HepG2 (cell line): ENCODE measurements around the gene FBXW2. TPM values are rescaled to one million over a fixed set of nuclear protein-coding genes. Genes with fewer than 3 reads are reported as not detected.

Experiments
- AHR ChIP-seq: IDR thresholded peaks from 2 replicates; pipeline ENCODE4 v1.6.1; 2018; ENCODE audit warnings: missing genetic modification reagents, missing compliant biosample characterization
- CENPBD1 ChIP-seq: sonication (generic); formaldehyde crosslinking; IDR thresholded peaks from 2 replicates; pipeline ENCODE4 v1.8.0; 2022; ENCODE audit warnings: missing genetic modification reagents, low read depth, mild to moderate bottlenecking, borderline replicate concordance
- ETS1 ChIP-seq: sonication (generic); formaldehyde crosslinking; IDR thresholded peaks from 2 replicates; pipeline ENCODE4 v1.4.0; 2020; ENCODE audit warnings: missing genetic modification reagents
- FOXA3 ChIP-seq: IDR thresholded peaks from 2 replicates; pipeline ENCODE4 v1.6.1; 2016; ENCODE audit warnings: missing genetic modification reagents, missing compliant biosample characterization
- GFI1 ChIP-seq: sonication (generic); formaldehyde crosslinking; IDR thresholded peaks from 2 replicates; pipeline ENCODE4 v1.5.0; 2020; ENCODE audit warnings: missing genetic modification reagents, mild to moderate bottlenecking, borderline replicate concordance
- IRF1 ChIP-seq: sonication (generic); formaldehyde crosslinking; IDR thresholded peaks from 2 replicates; pipeline ENCODE4 v1.4.0; 2020; ENCODE audit warnings: low read depth, mild to moderate bottlenecking, missing genetic modification reagents
- MIER3 ChIP-seq: IDR thresholded peaks from 2 replicates; pipeline ENCODE4 v1.6.1; 2016; ENCODE audit warnings: missing compliant biosample characterization, borderline replicate concordance
- PHB2 ChIP-seq: fragments of 450-650 bp; IDR thresholded peaks from 2 replicates; pipeline ENCODE4 v1.6.1; 2018; ENCODE audit not compliant: partially characterized antibody
- PHF21A ChIP-seq: sonication (generic); formaldehyde crosslinking; IDR thresholded peaks from 2 replicates; pipeline ENCODE4 v1.5.0; 2020; ENCODE audit warnings: mild to moderate bottlenecking, missing genetic modification reagents
- PLSCR1 ChIP-seq: sonication (generic); formaldehyde crosslinking; IDR thresholded peaks from 2 replicates; pipeline ENCODE4 v1.5.0; 2020; ENCODE audit warnings: missing genetic modification reagents, mild to moderate bottlenecking, borderline replicate concordance
- PPARG ChIP-seq: conservative IDR thresholded peaks from 2 replicates; pipeline ENCODE4 v1.6.1; 2016; ENCODE audit warnings: missing biosample characterization, missing genetic modification reagents
- RFX1 ChIP-seq: fragments of 450-650 bp; IDR thresholded peaks from 2 replicates; pipeline ENCODE4 v1.6.1; 2017
- RFX5 ChIP-seq: IDR thresholded peaks from 2 replicates; pipeline ENCODE4 v1.6.1; 2011; ENCODE audit warnings: low read depth, low read length, improper control_type of control experiment
- SMAD3 ChIP-seq: sonication (generic); formaldehyde crosslinking; IDR thresholded peaks from 2 replicates; pipeline ENCODE4 v1.4.0; 2020; ENCODE audit warnings: missing genetic modification reagents
- SNAPC2 ChIP-seq: sonication (generic); formaldehyde crosslinking; IDR thresholded peaks from 2 replicates; pipeline ENCODE4 v1.8.1; 2022; ENCODE audit warnings: mild to moderate bottlenecking, missing genetic modification reagents
- SP1 ChIP-seq, 2 experiments: fragments of 450-650 bp in 1 of 2; sonication (generic) in 1 of 2; formaldehyde crosslinking in 1 of 2; IDR thresholded peaks; 2 replicates each; pipeline versions ENCODE4 v1.4.0 to v1.6.1; 2016 to 2020; ENCODE audit warnings: missing genetic modification reagents in 1 of 2
- ZBTB49 ChIP-seq: sonication (generic); formaldehyde crosslinking; IDR thresholded peaks from 2 replicates; pipeline ENCODE4 v1.4.0; 2020; ENCODE audit warnings: missing genetic modification reagents, borderline replicate concordance
- ZFAT ChIP-seq: sonication (generic); formaldehyde crosslinking; conservative IDR thresholded peaks from 2 replicates; pipeline ENCODE4 v1.8.1; 2023; ENCODE audit warnings: missing genetic modification reagents, inconsistent platforms
- ZFYVE20 ChIP-seq: sonication (generic); formaldehyde crosslinking; IDR thresholded peaks from 2 replicates; pipeline ENCODE4 v1.8.0; 2023; ENCODE audit warnings: low read depth, mild to moderate bottlenecking, moderate library complexity, missing genetic modification reagents, borderline replicate concordance
- ZMYM4 ChIP-seq: sonication (generic); formaldehyde crosslinking; IDR thresholded peaks from 2 replicates; pipeline ENCODE4 v1.8.1; 2023; ENCODE audit warnings: mild to moderate bottlenecking, missing genetic modification reagents
- ZNF136 ChIP-seq: sonication (generic); formaldehyde crosslinking; IDR thresholded peaks from 2 replicates; pipeline ENCODE4 v1.8.1; 2022; ENCODE audit warnings: low read depth, mild to moderate bottlenecking, moderate library complexity, missing genetic modification reagents
- ZNF24 ChIP-seq: fragments of 450-650 bp; IDR thresholded peaks from 2 replicates; pipeline ENCODE4 v1.6.1; 2017; ENCODE audit warnings: antibody characterized with exemption, mild to moderate bottlenecking
- ZNF326 ChIP-seq: sonication (generic); formaldehyde crosslinking; IDR thresholded peaks from 2 replicates; pipeline ENCODE4 v1.4.0; 2020; ENCODE audit warnings: missing genetic modification reagents, borderline replicate concordance
- ZNF652 ChIP-seq: IDR thresholded peaks from 2 replicates; pipeline ENCODE4 v1.6.1; 2016; ENCODE audit warnings: low read depth, borderline replicate concordance
- ZNF777 ChIP-seq: sonication (generic); formaldehyde crosslinking; IDR thresholded peaks from 2 replicates; pipeline ENCODE4 v1.4.0; 2020; ENCODE audit warnings: missing genetic modification reagents
- ZSCAN30 ChIP-seq: sonication (generic); formaldehyde crosslinking; IDR thresholded peaks from 2 replicates; pipeline ENCODE4 v1.5.0; 2020; ENCODE audit warnings: mild to moderate bottlenecking, missing genetic modification reagents
- polyA plus RNA-seq, 8 experiments: library from polyadenylated mRNA; depleted of rRNA in 3 of 8; stranded (reverse) in 7 of 8; unstranded in 1 of 8; fragments of >200 nt; fragmentation: Illumina TruSeq in 4 of 8; extraction: Trizol in 4 of 8; gene quantifications; 2 replicates each; pipeline versions ENCODE4 v1.2.1 to v1.2.3, GENCODE V29; 2011 to 2016; ENCODE audit warnings: low read depth in 4 of 8, missing spikeins in 1 of 8, mixed read lengths in 1 of 8; ENCODE audit not compliant: insufficient read depth in 1 of 8
- total RNA-seq, 5 experiments: library from RNA; depleted of rRNA; stranded (reverse); fragments of >200 nt; fragmentation: Illumina TruSeq; extraction: Trizol; gene quantifications; 2 replicates each; pipeline ENCODE4 v1.2.3, GENCODE V29; 2016; ENCODE audit warnings: low read depth in 1 of 5

FBXW2 gene
- total and polyA plus RNA-seq, 2 of the 13 experiments (the other 11 are each of a cell fraction or from before 2014, with no cell fraction given) = 35.4 to 43.1 TPM

DNA sequence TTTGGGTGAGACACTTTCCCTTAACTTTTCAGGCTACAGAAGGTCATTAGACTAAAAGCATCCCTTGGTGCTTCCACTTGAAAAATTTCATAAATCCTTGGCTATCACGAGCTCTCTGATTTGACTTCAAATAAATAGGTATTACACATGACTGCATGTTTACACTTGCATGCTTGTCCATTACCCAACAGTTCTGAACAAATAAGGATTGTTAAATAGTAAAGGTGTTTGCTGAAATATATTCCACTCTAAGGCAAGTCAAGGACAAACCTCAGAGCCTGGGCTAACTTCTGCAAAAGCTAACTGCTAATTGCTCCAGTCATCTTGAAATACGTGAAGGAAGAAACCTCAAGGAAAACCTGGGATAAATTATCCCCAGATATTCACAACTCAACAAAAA, 14.5 kb downstream of the FBXW2 start (continued):
- no peak for TF ChIP-seq IRF1 (CRISPR knock-in tag)
- TF ChIP-seq CENPBD1 (CRISPR knock-in tag) = no peak
- TF ChIP-seq ZMYM4 (CRISPR knock-in tag) = no peak; the same call in 1 of the 2 replicates
- TF ChIP-seq ZNF777 (CRISPR knock-in tag) = 0 out of 2 replicates have a peak, but pooled peaks have one; percentile 21
- TF ChIP-seq ZFYVE20 (CRISPR knock-in tag) = no peak
- TF ChIP-seq ZNF326 (CRISPR knock-in tag) = no peak
- TF ChIP-seq SNAPC2 (CRISPR knock-in tag) = no peak
- TF ChIP-seq ZFAT = no peak
- TF ChIP-seq ETS1 (CRISPR knock-in tag) = no peak
- TF ChIP-seq PHB2 = no peak
- no peak for TF ChIP-seq RFX1
- no peak for TF ChIP-seq RFX5
- 0 out of 2 replicates have a peak, but pooled peaks have one; percentile 37 for TF ChIP-seq ZNF24
- no peak for TF ChIP-seq PLSCR1
- TF ChIP-seq PHF21A (CRISPR knock-in tag) = 0 out of 2 replicates have a peak, but pooled peaks have one; percentile 46
- peak; percentile 88 for TF ChIP-seq GFI1 (CRISPR knock-in tag)
- TF ChIP-seq AHR (CRISPR knock-in tag) = no peak
- TF ChIP-seq ZBTB49 (CRISPR knock-in tag) = no peak
- peak; percentile 100 for TF ChIP-seq FOXA3 (CRISPR knock-in tag)
- TF ChIP-seq PPARG (CRISPR knock-in tag) = peak; percentile 69; the same call in 1 of the 2 replicates
- TF ChIP-seq SMAD3 (CRISPR knock-in tag) = peak; percentile 79
- no peak for TF ChIP-seq ZNF136 (CRISPR knock-in tag)
- no peak for TF ChIP-seq ZSCAN30 (CRISPR knock-in tag)
- TF ChIP-seq ZNF652 (CRISPR knock-in tag) = no peak; the same call in 1 of the 2 replicates
- no peak for TF ChIP-seq SP1 (IDR thresholded peaks at IDR 0.05)
- TF ChIP-seq SP1 (CRISPR knock-in tag; IDR thresholded peaks at IDR 0.05) = no peak
- TF ChIP-seq MIER3 (CRISPR knock-in tag) = peak; percentile 85; the same call in 1 of the 2 replicates
